HCT116 (cell line): ENCODE results near the gene SDC1. TPM values are rescaled to one million over a fixed set of nuclear protein-coding genes. Genes with fewer than 3 reads are reported as not detected.

Experiments
- ATAC-seq: fragments of 200-7000 bp; cut with Tn5 transposase; 2 replicates; pipeline ENCODE4 v1.9.1; 2020; ENCODE audit warnings: mild to moderate bottlenecking, moderate library complexity
- BruUV-seq: library from RNA; stranded (reverse); fragments of 400-500 nt; replicated peaks from 2 replicates; lab custom pipeline; 2021; lab: Mats Ljungman, UMichigan
- CTCF ChIA-PET: fragments of 300-600 bp; sonication (Branson Sonifier 250); formaldehyde crosslinking; loops from one replicate; lab custom pipeline; 2021; ENCODE audit warnings: antibody characterized with exemption; lab: Charles Lee
- POLR2A ChIA-PET: fragments of 300-600, 350-600 bp; sonication (Branson Sonifier 250); formaldehyde crosslinking; loops from one replicate; lab custom pipeline; 2021; ENCODE audit warnings: antibody characterized with exemption; lab: Charles Lee
- RAD21 ChIA-PET, 2 experiments: fragments of 300-600 bp; sonication (Branson Sonifier 250); formaldehyde crosslinking; loops; one replicate each; lab custom pipeline; 2023; ENCODE audit warnings: low total read pairs in 2 of 2; ENCODE audit not compliant: uncharacterized antibody in 2 of 2, unreplicated experiment in 2 of 2, low non-redundant PET in 1 of 2; lab: Charles Lee
- DNase-seq: peaks from one replicate; pipeline ENCODE4 v3.0.0-alpha.2; 2010; ENCODE audit warnings: low read depth, low spot score
- H2AFZ ChIP-seq: fragments of 200-600 bp; shearing (Covaris generic), sonication (generic); 2 replicates; pipeline ENCODE4 v1.6.1; 2017; ENCODE audit warnings: low read depth, mixed run types, mixed read lengths, antibody characterized with exemption, low read length; ENCODE audit not compliant: poor library complexity, severe bottlenecking
- H3K27ac ChIP-seq: 2 replicates; pipeline ENCODE4 v1.5.1; 2012; ENCODE audit warnings: low read depth, low read length
- H3K27me3 ChIP-seq: fragments of 200-600 bp; sonication (generic); 2 replicates; pipeline ENCODE4 v1.6.1; 2016; ENCODE audit warnings: mixed run types, low read length, mixed read lengths; ENCODE audit not compliant: insufficient read depth
- H3K36me3 ChIP-seq, 2 experiments: fragments of 200-500 bp in 1 of 2; fragments of 200-600 bp in 1 of 2; sonication (Bioruptor generic) in 1 of 2; sonication (generic) in 1 of 2; 2 replicates each; pipeline versions ENCODE4 v1.5.1 to v1.6.1; 2014 to 2016; ENCODE audit warnings: low read length in 2 of 2, inconsistent platforms in 1 of 2, mixed read lengths in 1 of 2, mixed run types in 1 of 2; ENCODE audit not compliant: insufficient read depth in 2 of 2, control insufficient read depth in 1 of 2
- H3K4me1 ChIP-seq, 2 experiments: fragments of 200-600 bp in 1 of 2; sonication (generic) in 1 of 2; 2 replicates each; pipeline versions ENCODE4 v1.5.1 to v1.6.1; 2012 to 2017; ENCODE audit warnings: low read length in 2 of 2, inconsistent platforms in 1 of 2, mild to moderate bottlenecking in 1 of 2, mixed read lengths in 1 of 2, mixed run types in 1 of 2, moderate library complexity in 1 of 2; ENCODE audit not compliant: insufficient read depth in 2 of 2, control insufficient read depth in 1 of 2
- H3K4me2 ChIP-seq: fragments of 200-600 bp; sonication (generic); 2 replicates; pipeline ENCODE4 v1.6.1; 2017; ENCODE audit warnings: mixed run types, low read length, mixed read lengths
- H3K4me3 ChIP-seq, 2 experiments: fragments of 200-600 bp in 1 of 2; sonication (generic) in 1 of 2; replicated peaks in 1 of 2; 2 replicates each; pipeline ENCODE4 v1.5.1; 2011 to 2016; ENCODE audit warnings: low read length in 2 of 2, control low read depth in 1 of 2, low read depth in 1 of 2, mild to moderate bottlenecking in 1 of 2, mixed read lengths in 1 of 2, mixed run types in 1 of 2
- H3K79me2 ChIP-seq: fragments of 200-600 bp; sonication (generic); 2 replicates; pipeline ENCODE4 v1.6.1; 2017; ENCODE audit warnings: mild to moderate bottlenecking, mixed run types, low read length, moderate library complexity, mixed read lengths; ENCODE audit not compliant: insufficient read depth
- H3K9ac ChIP-seq: fragments of 200-600 bp; sonication (generic); 2 replicates; pipeline ENCODE4 v1.6.1; 2016; ENCODE audit warnings: low read length, mixed read lengths
- H3K9me2 ChIP-seq: fragments of 200-600 bp; sonication (generic), shearing (Covaris generic); 2 replicates; pipeline ENCODE4 v1.6.1; 2017; ENCODE audit warnings: mixed run types, mild to moderate bottlenecking, moderate library complexity; ENCODE audit not compliant: insufficient read depth
- H3K9me3 ChIP-seq, 2 experiments: fragments of 200-500 bp in 1 of 2; fragments of 200-600 bp in 1 of 2; sonication (Bioruptor generic) in 1 of 2; sonication (generic) in 1 of 2; 2 replicates each; pipeline ENCODE4 v1.6.1; 2014 to 2017; ENCODE audit warnings: low read length in 2 of 2, mixed read lengths in 2 of 2, inconsistent platforms in 1 of 2, low read depth in 1 of 2, mild to moderate bottlenecking in 1 of 2, mixed run types in 1 of 2, moderate library complexity in 1 of 2; ENCODE audit not compliant: control insufficient read depth in 1 of 2, insufficient read depth in 1 of 2
- H4K20me1 ChIP-seq: fragments of 200-600 bp; sonication (generic), shearing (Covaris generic); 2 replicates; pipeline ENCODE4 v1.6.1; 2017; ENCODE audit warnings: mixed run types, mild to moderate bottlenecking, moderate library complexity; ENCODE audit not compliant: insufficient read depth
- CTCF ChIP-seq, 3 experiments: fragments of 200-600 bp in 1 of 3; sonication (generic) in 1 of 3; IDR thresholded peaks in 2 of 3; conservative IDR thresholded peaks in 1 of 3; 2 replicates each; pipeline ENCODE4 v1.5.1; 2012 to 2017; ENCODE audit warnings: low read depth in 2 of 3, low read length in 2 of 3, antibody characterized with exemption in 1 of 3, borderline replicate concordance in 1 of 3, control low read depth in 1 of 3, mild to moderate bottlenecking in 1 of 3, mixed read lengths in 1 of 3, mixed run types in 1 of 3, moderate library complexity in 1 of 3; ENCODE audit not compliant: insufficient read depth in 1 of 3
- ELF1 ChIP-seq: IDR thresholded peaks from 2 replicates; pipeline ENCODE4 v1.6.1; 2012; ENCODE audit warnings: low read depth, borderline replicate concordance
- EZH2 ChIP-seq: fragments of 200-600 bp; sonication (generic); IDR thresholded peaks from 2 replicates; pipeline ENCODE4 v1.6.1; 2017; ENCODE audit warnings: antibody characterized with exemption, mixed run types
- EZH2phosphoT487 ChIP-seq: fragments of 200-600 bp; IDR thresholded peaks from 2 replicates; pipeline ENCODE4 v1.6.1; 2018; ENCODE audit warnings: antibody characterized with exemption, borderline replicate concordance
- RAD21 ChIP-seq: IDR thresholded peaks from 2 replicates; pipeline ENCODE4 v1.6.1; 2012; ENCODE audit warnings: low read depth, mild to moderate bottlenecking
- REST ChIP-seq: IDR thresholded peaks from 2 replicates; pipeline ENCODE4 v1.6.1; 2012; ENCODE audit warnings: low read depth
- SP1 ChIP-seq: IDR thresholded peaks from 2 replicates; pipeline ENCODE4 v1.6.1; 2012; ENCODE audit warnings: low read depth
- SRF ChIP-seq: IDR thresholded peaks from 2 replicates; pipeline ENCODE4 v1.6.1; 2012; ENCODE audit warnings: low read depth
- ZBTB33 ChIP-seq: IDR thresholded peaks from 2 replicates; pipeline ENCODE4 v1.6.1; 2011; ENCODE audit warnings: mild to moderate bottlenecking, low read length, moderate library complexity; ENCODE audit not compliant: insufficient replicate concordance; ENCODE audit errors: extremely low read depth
- ZFX ChIP-seq: fragments of 450-650 bp; IDR thresholded peaks from 2 replicates; pipeline ENCODE4 v1.6.1; 2017
- ZNF274 ChIP-seq: fragments of 200-500 bp; sonication (Bioruptor generic); IDR thresholded peaks from 2 replicates; pipeline ENCODE4 v1.6.1; 2014; ENCODE audit warnings: mild to moderate bottlenecking, low read depth, low read length, inconsistent platforms
- intact Hi-C: fragments of 100-400 bp; cut with micrococcal nuclease; formaldehyde crosslinking; loops from 2 replicates; pipeline ENCODE4 v1.10.0; 2022
- total RNA-seq: library from RNA; stranded (reverse); gene quantifications from one replicate; pipeline ENCODE4 v1.2.1, GENCODE V29; 2021; ENCODE audit not compliant: unreplicated experiment

The SDC1 gene
- total RNA-seq, 1 experiment from 2014 or later, result 32.0 TPM

GRCh38 chr2:20176760-20177159, 48.2 kb downstream of the SDC1 start:
- no peak for TF ChIP-seq RAD21
- TF ChIP-seq ZFX, result no peak
- TF ChIP-seq ZBTB33, result no peak
- TF ChIP-seq ELF1, result no peak
- no peak for TF ChIP-seq SRF
- no peak for TF ChIP-seq EZH2
- TF ChIP-seq ZNF274, result no peak
- no peak for TF ChIP-seq SP1
- no peak for TF ChIP-seq REST
- TF ChIP-seq CTCF (IDR thresholded peaks at IDR 0.05 in 2 of 3, conservative IDR thresholded peaks at IDR 0.05 in 1 of 3; ENCODE audit: borderline replicate concordance in 1 of 3, insufficient read depth in 1 of 3, low read depth in 2 of 3, low read length in 2 of 3), result no peak
- TF ChIP-seq EZH2phosphoT487, result no peak
- Histone ChIP-seq H4K20me1 (no peaks in the 10 kb centered on the region), H3K4me1 (peaks cover 0 to 5% of the 10 kb centered on the region in 2 experiments; a peak in 1 of 4 replicates), H2AFZ (no peak overlapping the region), H3K4me2 (no peak overlapping the region), H3K9me3 (no peaks in the 10 kb centered on the region), H3K9me2 (no peaks in the 10 kb centered on the region), H3K27ac (no peak overlapping the region), H3K9ac (no peak overlapping the region), H3K36me3 (no peaks in the 10 kb centered on the region), H3K4me3 (no peak overlapping the region), H3K27me3 (no peaks in the 10 kb centered on the region), H3K79me2 (no peaks in the 10 kb centered on the region)
- ChIA-PET POLR2A (no interaction called here), RAD21 (no interaction called here), CTCF (no interaction called here)
- ATAC-seq (no peak), DNase-seq (no peak)
- intact Hi-C loops, result no loop called here
- BruUV-seq, result no TSS peak
